ENCODE data around the gene CSF1.

The CSF1 gene

GRCh38 chr1:109901524-109902145 is 9.0 kb upstream of the CSF1 start:
- no peak for DNase-seq (ENCODE audit: low read depth)

GRCh38 chr1:109902204-109902985 is 8.3 kb upstream of the CSF1 start:
- DNase-seq (ENCODE audit: low read depth), result no peak

- no peak for DNase-seq (ENCODE audit: low read depth)
Measured at GRCh38 chr1:109903376-109903930, 7.2 kb upstream of the CSF1 start.

- DNase-seq (ENCODE audit: low read depth), result no peak
Measured at GRCh38 chr1:109904105-109904817, 6.4 kb upstream of the CSF1 start.

GRCh38 chr1:109905491-109905890 is 5.2 kb upstream of the CSF1 start:
- DNase-seq (ENCODE audit: low read depth), result no peak

GRCh38 chr1:109906160-109906838 is 4.3 kb upstream of the CSF1 start:
- DNase-seq (ENCODE audit: low read depth), result peak; percentile 43

GRCh38 chr1:109906839-109907180 is 3.8 kb upstream of the CSF1 start:
- DNase-seq (ENCODE audit: low read depth), result no peak

- DNase-seq (ENCODE audit: low read depth), result no peak
Measured at GRCh38 chr1:109907190-109907774, 3.4 kb upstream of the CSF1 start.

- no peak for DNase-seq (ENCODE audit: low read depth)
Measured at GRCh38 chr1:109908836-109909235, 1.8 kb upstream of the CSF1 start.

GRCh38 chr1:109909561-109909960 is 1.1 kb upstream of the CSF1 start:
- DNase-seq (ENCODE audit: low read depth), result no peak

GRCh38 chr1:109910963-109911798 is 532 bp downstream of the CSF1 start:
- DNase-seq (ENCODE audit: low read depth), result peak; percentile 6

GRCh38 chr1:109912214-109912861 is 1.7 kb downstream of the CSF1 start:
- DNase-seq (ENCODE audit: low read depth), result no peak

GRCh38 chr1:109912873-109913272 is 2.2 kb downstream of the CSF1 start:
- no peak for DNase-seq (ENCODE audit: low read depth)

GRCh38 chr1:109913360-109913879 is 2.8 kb downstream of the CSF1 start:
- no peak for DNase-seq (ENCODE audit: low read depth)

GRCh38 chr1:109914587-109915240 is 4.1 kb downstream of the CSF1 start:
- DNase-seq (ENCODE audit: low read depth), result no peak

GRCh38 chr1:109917051-109917767 is 6.6 kb downstream of the CSF1 start:
- DNase-seq (ENCODE audit: low read depth), result no peak

GRCh38 chr1:109917768-109918606 is 7.3 kb downstream of the CSF1 start:
- no peak for DNase-seq (ENCODE audit: low read depth)

GRCh38 chr1:109918671-109919070 is 8.0 kb downstream of the CSF1 start:
- DNase-seq (ENCODE audit: low read depth), result no peak

Measured in T follicular helper cell (primary cell).